HG03520 (cell line): Measurements from ENCODE around the gene PIEZO1.
A peak's percentile ranks its signal among the peaks of the same experiment; 100 is the strongest.
"Not testable (repeated sequence)": the region's sequence is repeated elsewhere in the genome, so short reads cannot be mapped to it uniquely, and the experiment has no call there.

ENCODE experiments used
- ATAC-seq: cut with Tn5 transposase; IDR thresholded peaks from one replicate; pipeline ENCODE4 v1.9.1; 2021; ENCODE audit warnings: mild to moderate bottlenecking, moderate library complexity; ENCODE audit not compliant: unreplicated experiment

Gene PIEZO1

DNA sequence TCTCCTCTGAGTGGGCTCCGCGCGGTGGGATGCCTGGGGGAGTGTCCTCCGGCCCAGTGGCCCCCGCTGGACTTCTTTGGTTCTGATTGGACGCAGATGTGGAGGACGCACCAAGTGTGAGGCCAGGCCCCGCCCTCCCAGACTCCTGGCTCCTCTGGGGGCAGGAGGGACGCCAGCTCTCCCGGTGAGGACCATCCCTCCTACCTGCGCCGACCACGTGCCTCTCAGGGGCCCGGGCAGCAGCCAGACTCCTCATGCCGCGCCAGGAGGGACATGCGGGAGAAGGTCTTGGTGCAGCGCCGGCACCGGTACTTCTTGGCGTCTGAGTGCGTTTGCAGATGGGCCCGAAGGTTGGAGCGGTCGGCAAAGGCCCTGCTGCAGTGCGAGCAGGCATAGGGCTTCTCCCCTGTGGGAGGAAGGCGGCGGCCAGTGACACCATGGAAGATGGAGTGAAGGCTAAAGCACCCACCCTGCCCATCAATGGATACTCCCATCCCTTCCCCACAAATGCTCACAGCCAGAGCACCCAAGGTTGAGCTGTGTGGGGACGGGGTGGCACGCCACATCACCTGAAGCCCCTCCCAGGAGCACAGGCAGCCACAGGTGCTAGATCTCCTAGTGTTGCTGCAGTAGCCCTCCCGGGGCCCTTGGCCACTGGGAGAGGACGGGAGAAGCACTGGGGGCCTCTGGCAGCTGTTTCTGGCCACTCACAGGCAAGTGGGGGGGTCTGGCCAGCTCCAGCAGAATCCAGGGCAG lies 106.6 kb downstream of the PIEZO1 start:
- no peak for ATAC-seq

GRCh38 chr16:88677721-88678120 lies 107.3 kb downstream of the PIEZO1 start:
- no peak for ATAC-seq

DNA sequence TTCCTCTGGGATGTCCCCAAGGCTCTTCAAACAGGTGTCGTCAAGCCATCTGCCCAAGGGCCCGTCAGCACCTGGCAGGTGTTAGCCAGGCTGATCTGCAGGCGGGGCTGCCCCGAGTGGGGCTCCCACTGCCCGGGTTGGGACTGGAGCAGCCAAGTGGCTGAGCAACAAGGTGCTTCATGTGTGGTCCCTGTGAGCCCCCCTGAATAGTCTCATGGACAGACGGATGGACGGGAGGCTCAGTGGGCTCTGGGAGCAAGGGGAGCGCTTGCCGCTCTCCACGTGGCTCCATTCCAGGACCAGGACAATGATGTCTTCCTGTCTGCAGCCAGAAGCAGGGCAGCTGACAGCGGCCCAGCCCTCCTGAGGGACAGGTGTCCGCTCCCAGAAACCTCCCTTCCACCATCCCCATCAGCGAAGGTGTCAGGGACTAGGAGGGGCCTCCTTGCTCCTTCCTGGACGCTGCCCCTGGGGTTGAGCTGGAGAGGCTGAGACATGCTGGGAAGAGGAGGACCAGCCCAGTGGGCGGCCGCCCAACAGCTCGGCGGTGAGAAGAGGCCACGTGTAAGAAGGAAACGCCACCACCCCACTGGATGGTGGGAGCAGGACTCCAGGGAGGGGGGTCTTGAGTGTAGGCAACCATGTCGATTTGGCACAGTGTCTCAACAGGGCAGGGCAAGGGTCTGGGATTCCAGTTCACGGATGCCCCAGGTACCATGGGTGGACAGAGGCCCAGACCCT lies 108.3 kb downstream of the PIEZO1 start:
- ATAC-seq, result no peak

- ATAC-seq, result peak; percentile 51
These were observed 111.2 kb downstream of the PIEZO1 start for GRCh38 chr16:88673716-88674379.

- no peak for ATAC-seq
These were observed 112.2 kb downstream of the PIEZO1 start for GRCh38 chr16:88672776-88673175.

DNA sequence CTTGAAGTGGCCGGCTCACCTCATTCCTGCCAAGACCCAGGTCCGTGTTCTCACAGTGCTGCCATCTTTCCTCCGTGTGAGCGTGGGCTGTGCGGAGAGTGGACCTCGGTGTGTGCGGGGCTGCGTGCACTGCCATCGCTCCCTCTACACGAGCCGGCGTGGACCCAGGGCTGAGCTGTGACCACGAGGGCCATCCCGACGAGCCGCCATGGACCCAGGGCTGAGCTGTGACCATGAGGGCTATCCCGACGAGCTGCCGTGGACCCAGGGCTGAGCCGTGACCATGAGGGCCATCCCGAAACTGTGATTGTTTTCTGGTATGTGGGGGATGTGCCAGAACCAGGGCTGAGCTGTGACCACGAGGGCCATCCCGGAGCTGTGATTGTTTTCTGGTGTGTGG lies 113.2 kb downstream of the PIEZO1 start:
- no peak for ATAC-seq

GRCh38 chr16:88669980-88670379 lies 115.0 kb downstream of the PIEZO1 start:
- ATAC-seq, result no peak

DNA sequence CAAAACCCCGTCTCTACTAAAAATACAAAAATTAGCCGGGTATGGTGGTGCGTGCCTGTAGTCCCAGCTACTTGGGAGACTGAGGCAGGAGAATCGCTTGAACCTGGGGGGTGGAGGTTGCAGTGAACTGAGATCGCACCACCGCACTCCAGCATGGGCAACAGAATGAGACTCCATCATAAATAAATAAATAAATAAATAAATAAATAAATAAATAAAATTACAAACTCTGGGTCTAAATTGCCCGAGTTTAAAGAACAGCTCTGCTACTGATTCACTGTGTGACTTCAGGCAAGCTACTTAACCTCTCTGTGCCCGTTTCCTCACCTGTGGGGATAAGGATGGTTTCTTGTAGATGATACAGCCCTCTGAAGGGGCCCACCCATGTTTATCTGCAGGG lies 115.5 kb downstream of the PIEZO1 start:
- not testable (repeated sequence) for ATAC-seq

DNA sequence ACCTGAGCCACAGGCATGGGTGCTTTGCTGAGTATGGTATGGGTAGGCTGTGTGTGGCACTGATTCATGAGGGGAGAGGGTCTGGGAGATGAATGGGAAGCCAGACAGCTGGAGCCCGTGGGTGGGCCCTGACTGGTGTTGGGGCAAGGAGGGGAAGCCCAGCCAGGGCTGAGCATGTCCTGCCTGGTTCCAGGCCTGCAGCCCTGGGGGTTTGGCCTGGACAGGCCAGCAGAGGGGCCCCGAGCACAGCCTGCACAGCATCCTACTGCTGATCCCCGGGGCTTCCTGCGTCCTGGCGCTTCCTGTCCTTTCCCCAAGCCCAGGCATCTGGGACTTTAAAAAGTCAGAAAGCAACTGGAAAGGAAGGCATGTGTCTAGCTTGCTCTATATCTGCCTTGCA lies 117.6 kb downstream of the PIEZO1 start:
- ATAC-seq, result no peak

DNA sequence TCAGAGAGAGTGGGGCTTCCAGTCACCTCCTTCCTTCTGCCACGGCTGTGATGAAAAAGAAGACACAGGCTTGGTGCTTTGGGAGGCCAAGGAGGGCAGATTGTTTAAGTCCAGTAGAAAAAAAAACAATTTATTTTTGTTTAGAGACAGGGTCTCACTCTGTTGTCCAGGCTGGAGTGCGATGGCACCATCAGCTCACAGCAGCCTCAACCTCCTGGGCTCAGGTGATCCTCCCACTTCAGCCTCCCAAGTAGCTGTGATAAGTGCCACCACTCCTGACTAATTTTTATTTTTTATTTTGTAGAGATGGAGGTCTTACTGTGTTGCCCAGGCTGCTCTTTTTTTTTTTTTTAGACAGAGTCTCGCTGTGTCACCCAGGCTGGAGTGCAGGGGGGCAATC lies 119.5 kb downstream of the PIEZO1 start:
- ATAC-seq, result no peak
